ENCODE measurements around the gene LRBA.

DNA sequence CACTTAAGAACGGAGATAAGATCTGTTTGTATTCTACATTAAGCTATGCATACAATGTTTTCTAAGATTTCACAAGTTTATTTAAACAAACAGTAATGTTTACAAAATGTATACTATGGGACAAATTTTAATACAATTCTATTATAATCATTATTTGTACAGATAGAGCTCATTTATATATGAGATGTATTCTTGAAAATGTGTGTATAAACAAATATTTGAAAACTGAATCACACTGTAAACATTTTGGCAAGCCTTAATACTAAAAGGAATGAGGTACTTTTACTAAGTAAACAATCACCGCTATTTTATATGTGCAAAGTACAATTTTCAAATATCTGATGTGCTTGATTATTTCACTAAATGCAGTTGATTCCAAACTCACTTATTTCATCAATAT is 552.3 kb downstream of the LRBA start:
- TF ChIP-seq, protein P1, sequence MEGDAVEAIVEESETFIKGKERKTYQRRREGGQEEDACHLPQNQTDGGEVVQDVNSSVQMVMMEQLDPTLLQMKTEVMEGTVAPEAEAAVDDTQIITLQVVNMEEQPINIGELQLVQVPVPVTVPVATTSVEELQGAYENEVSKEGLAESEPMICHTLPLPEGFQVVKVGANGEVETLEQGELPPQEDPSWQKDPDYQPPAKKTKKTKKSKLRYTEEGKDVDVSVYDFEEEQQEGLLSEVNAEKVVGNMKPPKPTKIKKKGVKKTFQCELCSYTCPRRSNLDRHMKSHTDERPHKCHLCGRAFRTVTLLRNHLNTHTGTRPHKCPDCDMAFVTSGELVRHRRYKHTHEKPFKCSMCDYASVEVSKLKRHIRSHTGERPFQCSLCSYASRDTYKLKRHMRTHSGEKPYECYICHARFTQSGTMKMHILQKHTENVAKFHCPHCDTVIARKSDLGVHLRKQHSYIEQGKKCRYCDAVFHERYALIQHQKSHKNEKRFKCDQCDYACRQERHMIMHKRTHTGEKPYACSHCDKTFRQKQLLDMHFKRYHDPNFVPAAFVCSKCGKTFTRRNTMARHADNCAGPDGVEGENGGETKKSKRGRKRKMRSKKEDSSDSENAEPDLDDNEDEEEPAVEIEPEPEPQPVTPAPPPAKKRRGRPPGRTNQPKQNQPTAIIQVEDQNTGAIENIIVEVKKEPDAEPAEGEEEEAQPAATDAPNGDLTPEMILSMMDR (IDR thresholded peaks at IDR 0.05; ENCODE audit: low read depth, low read length, missing input control) = no peak
- TF ChIP-seq JUND (IDR thresholded peaks at IDR 0.05) (no peak), SP1 (IDR thresholded peaks at IDR 0.05) (no peak), TAF1 (conservative IDR thresholded peaks at IDR 0.05) (no peak), HNF4A (conservative IDR thresholded peaks at IDR 0.05) (no peak), YY1 (IDR thresholded peaks at IDR 0.05) (no peak), HNF4G (IDR thresholded peaks at IDR 0.05) (no peak), RAD21 (IDR thresholded peaks at IDR 0.05) (no peak), RXRA (IDR thresholded peaks at IDR 0.05) (no peak), GABPA (IDR thresholded peaks at IDR 0.05 in 1 of 2, conservative IDR thresholded peaks at IDR 0.05 in 1 of 2) (no peak)
- TF ChIP-seq, protein P2, sequence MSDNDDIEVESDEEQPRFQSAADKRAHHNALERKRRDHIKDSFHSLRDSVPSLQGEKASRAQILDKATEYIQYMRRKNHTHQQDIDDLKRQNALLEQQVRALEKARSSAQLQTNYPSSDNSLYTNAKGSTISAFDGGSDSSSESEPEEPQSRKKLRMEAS (IDR thresholded peaks at IDR 0.05) = no peak
- TF ChIP-seq, protein P3, sequence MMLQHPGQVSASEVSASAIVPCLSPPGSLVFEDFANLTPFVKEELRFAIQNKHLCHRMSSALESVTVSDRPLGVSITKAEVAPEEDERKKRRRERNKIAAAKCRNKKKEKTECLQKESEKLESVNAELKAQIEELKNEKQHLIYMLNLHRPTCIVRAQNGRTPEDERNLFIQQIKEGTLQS (IDR thresholded peaks at IDR 0.05) = no peak
- TF ChIP-seq, protein P4, sequence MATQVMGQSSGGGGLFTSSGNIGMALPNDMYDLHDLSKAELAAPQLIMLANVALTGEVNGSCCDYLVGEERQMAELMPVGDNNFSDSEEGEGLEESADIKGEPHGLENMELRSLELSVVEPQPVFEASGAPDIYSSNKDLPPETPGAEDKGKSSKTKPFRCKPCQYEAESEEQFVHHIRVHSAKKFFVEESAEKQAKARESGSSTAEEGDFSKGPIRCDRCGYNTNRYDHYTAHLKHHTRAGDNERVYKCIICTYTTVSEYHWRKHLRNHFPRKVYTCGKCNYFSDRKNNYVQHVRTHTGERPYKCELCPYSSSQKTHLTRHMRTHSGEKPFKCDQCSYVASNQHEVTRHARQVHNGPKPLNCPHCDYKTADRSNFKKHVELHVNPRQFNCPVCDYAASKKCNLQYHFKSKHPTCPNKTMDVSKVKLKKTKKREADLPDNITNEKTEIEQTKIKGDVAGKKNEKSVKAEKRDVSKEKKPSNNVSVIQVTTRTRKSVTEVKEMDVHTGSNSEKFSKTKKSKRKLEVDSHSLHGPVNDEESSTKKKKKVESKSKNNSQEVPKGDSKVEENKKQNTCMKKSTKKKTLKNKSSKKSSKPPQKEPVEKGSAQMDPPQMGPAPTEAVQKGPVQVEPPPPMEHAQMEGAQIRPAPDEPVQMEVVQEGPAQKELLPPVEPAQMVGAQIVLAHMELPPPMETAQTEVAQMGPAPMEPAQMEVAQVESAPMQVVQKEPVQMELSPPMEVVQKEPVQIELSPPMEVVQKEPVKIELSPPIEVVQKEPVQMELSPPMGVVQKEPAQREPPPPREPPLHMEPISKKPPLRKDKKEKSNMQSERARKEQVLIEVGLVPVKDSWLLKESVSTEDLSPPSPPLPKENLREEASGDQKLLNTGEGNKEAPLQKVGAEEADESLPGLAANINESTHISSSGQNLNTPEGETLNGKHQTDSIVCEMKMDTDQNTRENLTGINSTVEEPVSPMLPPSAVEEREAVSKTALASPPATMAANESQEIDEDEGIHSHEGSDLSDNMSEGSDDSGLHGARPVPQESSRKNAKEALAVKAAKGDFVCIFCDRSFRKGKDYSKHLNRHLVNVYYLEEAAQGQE (IDR thresholded peaks at IDR 0.05) = no peak
- TF ChIP-seq, protein P5, sequence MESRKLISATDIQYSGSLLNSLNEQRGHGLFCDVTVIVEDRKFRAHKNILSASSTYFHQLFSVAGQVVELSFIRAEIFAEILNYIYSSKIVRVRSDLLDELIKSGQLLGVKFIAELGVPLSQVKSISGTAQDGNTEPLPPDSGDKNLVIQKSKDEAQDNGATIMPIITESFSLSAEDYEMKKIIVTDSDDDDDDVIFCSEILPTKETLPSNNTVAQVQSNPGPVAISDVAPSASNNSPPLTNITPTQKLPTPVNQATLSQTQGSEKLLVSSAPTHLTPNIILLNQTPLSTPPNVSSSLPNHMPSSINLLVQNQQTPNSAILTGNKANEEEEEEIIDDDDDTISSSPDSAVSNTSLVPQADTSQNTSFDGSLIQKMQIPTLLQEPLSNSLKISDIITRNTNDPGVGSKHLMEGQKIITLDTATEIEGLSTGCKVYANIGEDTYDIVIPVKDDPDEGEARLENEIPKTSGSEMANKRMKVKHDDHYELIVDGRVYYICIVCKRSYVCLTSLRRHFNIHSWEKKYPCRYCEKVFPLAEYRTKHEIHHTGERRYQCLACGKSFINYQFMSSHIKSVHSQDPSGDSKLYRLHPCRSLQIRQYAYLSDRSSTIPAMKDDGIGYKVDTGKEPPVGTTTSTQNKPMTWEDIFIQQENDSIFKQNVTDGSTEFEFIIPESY (IDR thresholded peaks at IDR 0.05) = no peak

Data from liver (tissue), 3 donors.